Gastroesophageal sphincter (tissue), 4 donors: ENCODE measurements around the gene LGR4. TPM values are rescaled to one million over a fixed set of nuclear protein-coding genes. Genes with fewer than 3 reads are reported as not detected.

Experiments
- ATAC-seq: fragments of 150-250 bp; one replicate; pipeline ENCODE4 v1.9.1; 2016; ENCODE audit warnings: mild to moderate bottlenecking, moderate library complexity
- H3K27ac ChIP-seq, 4 donors: fragments of 200-600 bp; sonication (generic) in 3 of 4; 1 replicate in 3 of 4; 2 replicates in 1 of 4; pipeline ENCODE4 v1.5.1; 2016 to 2019
- H3K27me3 ChIP-seq: fragments of 200-600 bp; sonication (generic); one replicate; pipeline ENCODE4 v1.5.1; 2019
- H3K36me3 ChIP-seq, 2 donors: fragments of 200-600 bp; sonication (generic); one replicate each; pipeline ENCODE4 v1.5.1; 2019; ENCODE audit warnings: control low read depth in 1 of 2
- H3K4me1 ChIP-seq, 3 donors: fragments of 200-600 bp; sonication (generic); 1 replicate in 2 of 3; 2 replicates in 1 of 3; pipeline ENCODE4 v1.5.1; 2016 to 2019; ENCODE audit warnings: control low read depth in 2 of 3
- H3K4me3 ChIP-seq, 2 donors: fragments of 200-600 bp; sonication (generic); one replicate each; pipeline ENCODE4 v1.5.1; 2019; ENCODE audit warnings: mild to moderate bottlenecking in 1 of 2, moderate library complexity in 1 of 2
- H3K9me3 ChIP-seq, 3 donors: fragments of 200-600 bp; sonication (generic); one replicate each; pipeline ENCODE4 v1.5.1; 2017 to 2019; ENCODE audit warnings: control low read depth in 2 of 3
- CTCF ChIP-seq, 4 experiments: fragments of 200-600 bp in 2 of 4; fragments of 450-650 bp in 2 of 4; sonication (generic) in 1 of 4; IDR thresholded peaks; one replicate each; pipeline ENCODE4 v1.5.1; 2017 to 2019; ENCODE audit warnings: antibody characterized with exemption in 4 of 4, mild to moderate bottlenecking in 2 of 4, moderate library complexity in 2 of 4
- EP300 ChIP-seq: sonication (generic); formaldehyde crosslinking; IDR thresholded peaks from one replicate; pipeline ENCODE4 v1.6.1; 2017; ENCODE audit warnings: antibody characterized with exemption, mild to moderate bottlenecking
- POLR2A ChIP-seq, 2 donors: fragments of 450-650 bp; IDR thresholded peaks; one replicate each; pipeline ENCODE4 v1.6.1; 2017; ENCODE audit warnings: antibody characterized with exemption in 2 of 2, mild to moderate bottlenecking in 2 of 2, moderate library complexity in 1 of 2
- POLR2AphosphoS5 ChIP-seq: sonication (generic); formaldehyde crosslinking; IDR thresholded peaks from one replicate; pipeline ENCODE4 v1.6.1; 2017; ENCODE audit warnings: antibody characterized with exemption
- WGBS, 2 donors: methylation state at CpG; one replicate each; pipeline ENCODE4 v1.1.5; 2018; ENCODE audit warnings: low coverage in 1 of 2; 5-methylcytosine and 5-hydroxymethylcytosine counted together
- total RNA-seq, 4 donors: library from RNA; depleted of rRNA; stranded (reverse); fragments of >200 nt; gene quantifications; one replicate each; pipeline ENCODE4 v1.1.0, GENCODE V29; 2016

Gene LGR4
- total RNA-seq, 4 donors from 2014 or later = 21.0 to 35.9 (median 31.8) TPM

DNA sequence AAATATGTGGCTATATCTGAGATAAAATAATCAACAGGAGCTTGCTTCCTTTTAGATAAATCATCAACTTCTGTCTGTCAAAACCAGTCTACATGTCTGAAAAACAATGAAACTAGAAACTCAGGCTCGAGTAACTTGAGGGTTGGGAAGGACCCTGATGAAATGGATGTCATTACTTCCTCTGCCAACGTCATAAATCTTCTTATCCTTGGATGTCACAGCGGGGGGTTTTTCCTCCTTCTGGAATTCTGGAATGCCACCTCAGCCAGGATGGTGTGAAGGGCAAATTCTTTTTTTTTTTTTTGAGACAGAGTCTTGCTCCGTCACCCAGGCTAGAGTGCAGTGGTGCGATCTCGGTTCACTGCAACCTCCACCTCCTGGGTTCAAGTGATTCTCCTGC is 13.4 kb downstream of the LGR4 start:
- Histone ChIP-seq H3K4me3 (no peak overlapping the region), H3K36me3 (no peaks in the 10 kb centered on the region), H3K27me3 (no peaks in the 10 kb centered on the region), H3K27ac (no peak overlapping the region), H3K9me3 (no peaks in the 10 kb centered on the region), H3K4me1 (peaks cover 0 to 55% (median 3%) of the 10 kb centered on the region in 3 donors)
- no peak for ATAC-seq
- no peak for TF ChIP-seq POLR2AphosphoS5
- TF ChIP-seq EP300 = no peak
- TF ChIP-seq CTCF (IDR thresholded peaks at IDR 0.05) = no peak
- no peak for TF ChIP-seq POLR2A (IDR thresholded peaks at IDR 0.05)
- 69 to 82% methylated on average over 2 to 6 of the region's 6 CpGs for WGBS, 2 donors

DNA sequence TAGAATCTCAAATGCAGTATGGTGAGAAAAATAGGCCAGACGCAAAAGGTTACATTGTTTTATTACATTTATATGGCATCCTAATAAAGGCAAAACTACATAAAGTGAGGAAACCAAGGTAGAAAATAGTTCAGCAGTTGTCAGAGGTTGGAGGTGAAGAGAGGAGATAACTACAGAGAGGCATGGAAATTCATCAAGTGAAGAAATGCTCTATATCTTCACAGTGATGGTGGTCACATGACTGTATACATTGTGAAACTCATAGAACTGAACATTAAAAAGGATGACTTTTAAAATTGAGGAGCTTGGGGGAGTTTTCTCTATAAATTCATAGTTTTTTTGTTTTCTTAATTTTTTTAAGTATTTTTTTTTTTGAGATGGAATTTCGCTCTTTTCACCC is 14.4 kb downstream of the LGR4 start:
- TF ChIP-seq EP300 = no peak
- 83 to 92% methylated on average over 1 to 2 of the region's 2 CpGs for WGBS, 2 donors
- H3K27ac ChIP-seq = no peak overlapping the region
- peaks cover 0 to 48% (median 0%) of the 10 kb centered on the region in 3 donors for H3K4me1 ChIP-seq
- H3K36me3 ChIP-seq = no peaks in the 10 kb centered on the region
- no peaks in the 10 kb centered on the region for H3K9me3 ChIP-seq
- H3K4me3 ChIP-seq = no peak overlapping the region
- no peaks in the 10 kb centered on the region for H3K27me3 ChIP-seq
- ATAC-seq = no peak

DNA sequence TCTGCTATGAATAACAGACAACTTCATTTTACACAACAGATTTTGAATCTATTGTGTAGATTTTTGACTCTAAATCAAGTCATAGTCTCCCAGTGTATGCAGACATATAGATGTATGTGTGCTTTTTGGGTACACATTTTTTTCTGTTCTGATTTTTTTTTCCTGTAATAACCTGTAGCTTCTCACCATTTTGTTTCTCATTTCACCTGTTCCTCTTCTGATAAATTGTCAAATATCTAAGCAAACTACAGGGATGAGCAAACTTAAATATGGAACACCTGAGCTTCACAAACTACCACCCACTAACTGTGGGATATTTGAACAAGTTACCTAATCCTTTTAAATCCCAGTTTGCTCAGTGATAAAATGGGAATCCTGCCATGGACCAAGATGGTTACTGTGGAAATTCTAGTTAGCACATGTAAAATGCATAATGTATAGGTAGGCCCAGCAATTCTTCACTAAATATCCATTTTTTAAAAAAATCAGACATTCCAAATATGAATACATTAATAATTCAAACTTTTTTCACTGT is 15.7 kb downstream of the LGR4 start:
- Histone ChIP-seq H3K36me3 (no peaks in the 10 kb centered on the region), H3K4me3 (no peak overlapping the region), H3K9me3 (no peaks in the 10 kb centered on the region), H3K27ac (no peak overlapping the region), H3K4me1 (peaks cover 0 to 46% (median 0%) of the 10 kb centered on the region in 3 donors), H3K27me3 (no peaks in the 10 kb centered on the region)
- TF ChIP-seq POLR2A (IDR thresholded peaks at IDR 0.05) = no peak
- no peak for TF ChIP-seq CTCF (IDR thresholded peaks at IDR 0.05)
- no peak for TF ChIP-seq POLR2AphosphoS5
- no peak for TF ChIP-seq EP300
- no peak for ATAC-seq

DNA sequence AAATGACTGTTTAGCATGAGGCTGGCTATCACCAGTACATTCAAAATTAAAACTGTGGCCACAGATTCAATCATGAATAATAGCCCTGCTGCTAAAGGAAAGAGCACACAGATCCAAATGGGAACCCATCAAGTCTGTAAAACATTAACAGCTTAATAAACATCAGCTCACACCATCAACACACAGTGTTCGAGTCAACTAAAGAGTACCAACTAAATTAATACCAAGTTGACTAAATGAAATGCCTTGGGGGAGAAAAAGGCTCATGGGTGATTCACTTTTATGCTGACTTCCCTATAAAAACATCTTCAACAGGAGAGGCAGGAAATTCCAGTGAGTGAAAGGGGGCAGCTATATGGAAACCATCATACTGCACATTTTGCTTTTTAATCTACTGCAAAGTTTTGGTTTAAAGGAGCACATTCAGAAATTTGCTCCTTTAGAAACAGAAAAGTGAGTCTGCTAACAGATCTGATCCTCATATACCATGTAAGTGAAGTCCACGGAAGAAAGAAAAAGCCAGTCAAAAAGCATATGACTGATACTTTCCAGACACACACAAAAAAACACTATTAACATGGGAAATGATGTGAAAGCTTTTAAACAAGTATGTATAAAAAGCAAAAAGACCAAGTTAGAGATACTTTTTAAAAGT is 16.3 kb downstream of the LGR4 start:
- Histone ChIP-seq H3K4me3 (no peak overlapping the region), H3K4me1 (peaks cover 0 to 50% (median 0%) of the 10 kb centered on the region in 3 donors), H3K27me3 (no peaks in the 10 kb centered on the region), H3K27ac (no peak overlapping the region), H3K36me3 (no peaks in the 10 kb centered on the region), H3K9me3 (no peaks in the 10 kb centered on the region)
- TF ChIP-seq POLR2AphosphoS5 (no peak), CTCF (IDR thresholded peaks at IDR 0.05) (no peak), EP300 (no peak), POLR2A (IDR thresholded peaks at IDR 0.05) (no peak)
- no peak for ATAC-seq
- 49 to 61% methylated on average over 2 of the region's 2 CpGs for WGBS, 2 donors

GRCh38 chr11:27455667-27456066 is 16.9 kb downstream of the LGR4 start:
- Histone ChIP-seq H3K4me1 (peaks cover 0 to 51% (median 0%) of the 10 kb centered on the region in 3 donors), H3K4me3 (no peak overlapping the region), H3K27me3 (no peaks in the 10 kb centered on the region), H3K36me3 (no peaks in the 10 kb centered on the region), H3K27ac (no peak overlapping the region), H3K9me3 (no peaks in the 10 kb centered on the region)
- ATAC-seq = no peak
- WGBS, 2 donors = 96 to 100% methylated on average over 2 to 4 of the region's 4 CpGs
- TF ChIP-seq POLR2A (IDR thresholded peaks at IDR 0.05) (no peak), POLR2AphosphoS5 (no peak), EP300 (no peak), CTCF (IDR thresholded peaks at IDR 0.05) (no peak)
